Cardiac muscle cell (in vitro differentiated cells and primary cell): ENCODE measurements around the gene ANO10. TPM values are rescaled to one million over a fixed set of nuclear protein-coding genes. Genes with fewer than 3 reads are reported as not detected.
"Not testable (repeated sequence)": the region's sequence is repeated elsewhere in the genome, so short reads cannot be mapped to it uniquely, and the experiment has no call there.

Experiments
- DNase-seq, 2 donors: peaks; one replicate each; pipeline versions ENCODE4 v3.0.0 to v3.0.0-alpha.2; 2010 to 2017; ENCODE audit warnings: low read depth in 1 of 2, low spot score in 1 of 2
- H3K27ac ChIP-seq: fragments of 200-600 bp; sonication (generic); 2 replicates; pipeline ENCODE4 v1.5.1; 2016
- H3K27me3 ChIP-seq: fragments of 200-600 bp; sonication (generic); 2 replicates; pipeline ENCODE4 v1.6.0; 2016; ENCODE audit warnings: control low read depth
- H3K36me3 ChIP-seq: fragments of 200-600 bp; sonication (generic); 2 replicates; pipeline ENCODE4 v1.5.1; 2016; ENCODE audit warnings: control low read depth
- H3K4me1 ChIP-seq: fragments of 200-600 bp; sonication (generic); 2 replicates; pipeline ENCODE4 v1.8.1; 2017; ENCODE audit warnings: low read depth, mild to moderate bottlenecking, mixed run types
- H3K4me3 ChIP-seq: fragments of 200-600 bp; sonication (generic); 2 replicates; pipeline ENCODE4 v1.5.1; 2016; ENCODE audit warnings: mild to moderate bottlenecking
- H3K9me3 ChIP-seq: fragments of 200-600 bp; sonication (generic); 2 replicates; pipeline ENCODE4 v1.5.1; 2017; ENCODE audit warnings: low read depth, mild to moderate bottlenecking, control low read depth
- CTCF ChIP-seq: IDR thresholded peaks from 2 replicates; pipeline ENCODE4 v1.5.1; 2012; ENCODE audit warnings: low read depth, mild to moderate bottlenecking, low read length
- polyA plus RNA-seq: library from polyadenylated mRNA; unstranded; fragments of >200 nt; fragmentation: Nextera tagmentation; extraction: Ambion mirVana; gene quantifications from 2 replicates; pipeline ENCODE4 v1.2.1, GENCODE V29; 2016
- total RNA-seq: library from RNA; depleted of rRNA; stranded (reverse); fragments of >200 nt; gene quantifications from 2 replicates; pipeline ENCODE4 v1.2.3, GENCODE V29; 2016

The ANO10 gene
- total and polyA plus RNA-seq, 2 experiments from 2014 or later = 15.0 to 36.6 TPM

- DNase-seq = peak in 1 of 2 donors; percentile 37
- Histone ChIP-seq H3K9me3 (no peaks in the 10 kb centered on the region), H3K27me3 (no peaks in the 10 kb centered on the region), H3K4me3 (no peak overlapping the region), H3K36me3 (no peaks in the 10 kb centered on the region), H3K27ac (no peak overlapping the region), H3K4me1 (no peaks in the 10 kb centered on the region)
- no peak for TF ChIP-seq CTCF
These were observed 99.0 kb downstream of the ANO10 start for GRCh38 chr3:43522727-43523362.

GRCh38 chr3:43521941-43522340, 99.9 kb downstream of the ANO10 start:
- Histone ChIP-seq H3K36me3 (no peaks in the 10 kb centered on the region), H3K4me3 (no peak overlapping the region), H3K27ac (no peak overlapping the region), H3K4me1 (no peaks in the 10 kb centered on the region), H3K27me3 (no peaks in the 10 kb centered on the region), H3K9me3 (no peaks in the 10 kb centered on the region)
- no peak for TF ChIP-seq CTCF
- DNase-seq = no peak

- not testable (repeated sequence) for H3K9me3 ChIP-seq, H3K36me3 ChIP-seq, H3K27ac ChIP-seq, DNase-seq, H3K4me3 ChIP-seq, H3K4me1 ChIP-seq, H3K27me3 ChIP-seq
These were observed 103.3 kb downstream of the ANO10 start for GRCh38 chr3:43518515-43518914.

- no peaks in the 10 kb centered on the region for H3K36me3 ChIP-seq
- H3K27me3 ChIP-seq = no peaks in the 10 kb centered on the region
- no peak for TF ChIP-seq CTCF
- H3K4me1 ChIP-seq = no peaks in the 10 kb centered on the region
- H3K4me3 ChIP-seq = no peak overlapping the region
- no peak for DNase-seq
- H3K9me3 ChIP-seq = no peaks in the 10 kb centered on the region
- no peak overlapping the region for H3K27ac ChIP-seq
These were observed 105.7 kb downstream of the ANO10 start for GRCh38 chr3:43515970-43516635.

GRCh38 chr3:43515208-43515917, 106.4 kb downstream of the ANO10 start:
- DNase-seq = no peak
- Histone ChIP-seq H3K27me3 (no peaks in the 10 kb centered on the region), H3K4me3 (no peak overlapping the region), H3K4me1 (no peaks in the 10 kb centered on the region), H3K9me3 (no peaks in the 10 kb centered on the region), H3K27ac (no peak overlapping the region), H3K36me3 (no peaks in the 10 kb centered on the region)
- TF ChIP-seq CTCF = no peak
